Testis (tissue), 3 donors: ENCODE results near the gene TBC1D22A. TPM values are rescaled to one million over a fixed set of nuclear protein-coding genes. Genes with fewer than 3 reads are reported as not detected.

Experiments used
- DNase-seq: peaks from one replicate; pipeline ENCODE4 v3.0.0-alpha.2; 2019
- H3K27ac ChIP-seq, 2 donors: fragments of 200-600 bp; sonication (generic); one replicate each; pipeline ENCODE4 v1.5.1; 2019
- H3K27me3 ChIP-seq: fragments of 200-600 bp; sonication (generic); one replicate; pipeline ENCODE4 v1.5.1; 2019
- H3K36me3 ChIP-seq: fragments of 200-600 bp; sonication (generic); one replicate; pipeline ENCODE4 v1.5.1; 2017; ENCODE audit warnings: low read depth; ENCODE audit errors: missing control alignments
- H3K4me1 ChIP-seq: fragments of 200-600 bp; sonication (generic); one replicate; pipeline ENCODE4 v1.5.1; 2019
- H3K4me3 ChIP-seq, 2 donors: fragments of 200-600 bp; sonication (generic); one replicate each; pipeline ENCODE4 v1.5.1; 2017 to 2019
- H3K9me3 ChIP-seq: fragments of 200-600 bp; sonication (generic); one replicate; pipeline ENCODE4 v1.5.1; 2017
- CTCF ChIP-seq, 3 experiments: fragments of 450-650 bp in 2 of 3; fragments of 200-600 bp in 1 of 3; sonication (generic) in 1 of 3; IDR thresholded peaks; one replicate each; pipeline ENCODE4 v1.5.1; 2016 to 2019; ENCODE audit warnings: antibody characterized with exemption in 3 of 3, mild to moderate bottlenecking in 2 of 3, moderate library complexity in 1 of 3
- POLR2A ChIP-seq: fragments of 450-650 bp; IDR thresholded peaks from one replicate; pipeline ENCODE4 v1.6.1; 2017; ENCODE audit warnings: antibody characterized with exemption, mild to moderate bottlenecking, moderate library complexity
- WGBS, 2 donors: methylation state at CpG; one replicate each; pipeline ENCODE4 v1.1.5; 2018; 5-methylcytosine and 5-hydroxymethylcytosine counted together
- intact Hi-C: fragments of 100-400 bp; cut with DNase I; formaldehyde crosslinking; loops from one replicate; pipeline ENCODE4 v1.15.1; 2023; ENCODE audit warnings: low total_unique reads
- polyA plus RNA-seq: library from polyadenylated mRNA; stranded (reverse); fragments of 350-450 nt; fragmentation: Illumina TruSeq; extraction: RNeasy Lipid Tissue Mini Kit (QIAGEN cat#74804); gene quantifications from one replicate; pipeline ENCODE4 v1.2.3, GENCODE V29; 2014; ENCODE audit warnings: low read depth, low replicate concordance; ENCODE audit not compliant: insufficient read depth
- total RNA-seq, 2 donors: library from RNA; depleted of rRNA; stranded (reverse); fragments of >200 nt; gene quantifications; one replicate each; pipeline ENCODE4 v1.2.3, GENCODE V29; 2016

The TBC1D22A gene
- total and polyA plus RNA-seq, 3 donors from 2014 or later = 16.6 to 32.8 (median 28.5) TPM

GRCh38 chr22:47200273-47201051, 438.0 kb downstream of the TBC1D22A start:
- Histone ChIP-seq H3K4me1 (peaks cover 18% of the 10 kb centered on the region), H3K4me3 (no peak overlapping the region), H3K9me3 (no peaks in the 10 kb centered on the region), H3K27me3 (no peaks in the 10 kb centered on the region), H3K36me3 (no peaks in the 10 kb centered on the region), H3K27ac (no peak overlapping the region)
- TF ChIP-seq CTCF (IDR thresholded peaks at IDR 0.05) (no peak), POLR2A (no peak)
- intact Hi-C loops = no loop called here
- WGBS, 2 donors = 23 to 46% methylated on average over 11 to 25 of the region's 25 CpGs
- DNase-seq = peak; percentile 66

GRCh38 chr22:47201186-47201995, 438.9 kb downstream of the TBC1D22A start:
- Histone ChIP-seq H3K9me3 (no peaks in the 10 kb centered on the region), H3K27ac (no peak overlapping the region), H3K4me3 (no peak overlapping the region), H3K27me3 (no peaks in the 10 kb centered on the region), H3K4me1 (peaks cover 15% of the 10 kb centered on the region), H3K36me3 (no peaks in the 10 kb centered on the region)
- intact Hi-C loops = no loop called here
- DNase-seq = peak; percentile 6
- TF ChIP-seq CTCF (IDR thresholded peaks at IDR 0.05) (no peak), POLR2A (no peak)
- WGBS, 2 donors = 83 to 91% methylated on average over 9 to 14 of the region's 15 CpGs

- no peak overlapping the region for H3K27ac ChIP-seq
- H3K36me3 ChIP-seq = no peaks in the 10 kb centered on the region
- intact Hi-C loops = no loop called here
- TF ChIP-seq CTCF (IDR thresholded peaks at IDR 0.05) (no peak), POLR2A (no peak)
- H3K27me3 ChIP-seq = no peaks in the 10 kb centered on the region
- peaks cover 15% of the 10 kb centered on the region for H3K4me1 ChIP-seq
- DNase-seq = peak; percentile 12
- no peak overlapping the region for H3K4me3 ChIP-seq
- 84 to 100% methylated on average over 6 to 20 of the region's 27 CpGs for WGBS, 2 donors
- H3K9me3 ChIP-seq = no peaks in the 10 kb centered on the region
Observed at GRCh38 chr22:47201996-47202818, 439.8 kb downstream of the TBC1D22A start.

GRCh38 chr22:47202819-47203553, 440.5 kb downstream of the TBC1D22A start:
- intact Hi-C loops = no loop called here
- peaks cover 15% of the 10 kb centered on the region for H3K4me1 ChIP-seq
- no peak overlapping the region for H3K4me3 ChIP-seq
- TF ChIP-seq CTCF (IDR thresholded peaks at IDR 0.05) (no peak), POLR2A (no peak)
- DNase-seq = peak; percentile 4
- WGBS, 2 donors = 90 to 92% methylated on average over 11 to 16 of the region's 16 CpGs
- no peaks in the 10 kb centered on the region for H3K9me3 ChIP-seq
- H3K27ac ChIP-seq = no peak overlapping the region
- no peaks in the 10 kb centered on the region for H3K36me3 ChIP-seq
- no peaks in the 10 kb centered on the region for H3K27me3 ChIP-seq
